Measurements from ENCODE around the gene TTC38. TPM values are rescaled to one million over a fixed set of nuclear protein-coding genes. Genes with fewer than 3 reads are reported as not detected.

TTC38 gene
- total and polyA plus RNA-seq, 2 donors (not counting 3 experiments of a cell fraction or from before 2014, with no cell fraction given) = 31.6 to 39.7 TPM

GRCh38 chr22:46309526-46310085 is 41.8 kb downstream of the TTC38 start:
- FAIRE-seq (no peak), DNase-seq (ENCODE audit: low read depth, low spot score) (no peak)
- Histone ChIP-seq H3K4me2 (ENCODE audit: insufficient read depth, low read length) (no peak overlapping the region), H3K9me3 (replicated peaks; ENCODE audit: control insufficient read depth, insufficient read depth, low read length) (no peaks in the 10 kb centered on the region), H3K4me3 (replicated peaks in 1 of 3; ENCODE audit: insufficient read depth in 1 of 3, low read depth in 1 of 3, low read length in 3 of 3) (no peak overlapping the region), H3K4me1 (ENCODE audit: control insufficient read depth, extremely low read depth, insufficient read depth, low read length) (no peaks in the 10 kb centered on the region), H3K9ac (replicated peaks; ENCODE audit: extremely low read depth, insufficient read depth, low read length) (no peak overlapping the region), H3K36me3 (ENCODE audit: control insufficient read depth in 2 of 2, extremely low read depth in 1 of 2, insufficient read depth in 2 of 2, low read length in 2 of 2) (peaks cover 0 to 6% of the 10 kb centered on the region in 2 experiments), H3K9me1 (replicated peaks; ENCODE audit: control insufficient read depth, extremely low read depth, insufficient read depth, low read length) (no peaks in the 10 kb centered on the region), H3K79me2 (ENCODE audit: control insufficient read depth, insufficient read depth, low read length) (peaks cover 60% of the 10 kb centered on the region), H3K27me3 (ENCODE audit: control insufficient read depth in 2 of 2, insufficient read depth in 2 of 2, low read length in 2 of 2) (no peaks in the 10 kb centered on the region), H2AFZ (ENCODE audit: low read depth, low read length) (no peak overlapping the region), H3K27ac (ENCODE audit: insufficient read depth, low read depth, low read length) (no peak overlapping the region), H4K20me1 (replicated peaks; ENCODE audit: control insufficient read depth, extremely low read depth, insufficient read depth, low read length) (no peaks in the 10 kb centered on the region)
- TF ChIP-seq EZH2 (IDR thresholded peaks at IDR 0.05; ENCODE audit: borderline replicate concordance, low read depth, low read length, severe bottlenecking) (no peak), GATA2 (IDR thresholded peaks at IDR 0.05; ENCODE audit: insufficient read depth, insufficient read length, low read depth, low read length) (no peak), POLR2AphosphoS5 (IDR thresholded peaks at IDR 0.05; ENCODE audit: insufficient read depth, low read depth, low read length) (no peak), JUN (IDR thresholded peaks at IDR 0.05; ENCODE audit: borderline replicate concordance, insufficient read depth, insufficient read length, low read depth) (no peak), POLR2A (IDR thresholded peaks at IDR 0.05; ENCODE audit: low read depth, low read length) (no peak), MAX (IDR thresholded peaks at IDR 0.05; ENCODE audit: insufficient read depth, insufficient read length) (no peak), MYC (IDR thresholded peaks at IDR 0.05; ENCODE audit: low read depth, low read length) (no peak), FOS (IDR thresholded peaks at IDR 0.05; ENCODE audit: borderline replicate concordance, insufficient read depth, low read length) (no peak)
- TF ChIP-seq, protein P1, sequence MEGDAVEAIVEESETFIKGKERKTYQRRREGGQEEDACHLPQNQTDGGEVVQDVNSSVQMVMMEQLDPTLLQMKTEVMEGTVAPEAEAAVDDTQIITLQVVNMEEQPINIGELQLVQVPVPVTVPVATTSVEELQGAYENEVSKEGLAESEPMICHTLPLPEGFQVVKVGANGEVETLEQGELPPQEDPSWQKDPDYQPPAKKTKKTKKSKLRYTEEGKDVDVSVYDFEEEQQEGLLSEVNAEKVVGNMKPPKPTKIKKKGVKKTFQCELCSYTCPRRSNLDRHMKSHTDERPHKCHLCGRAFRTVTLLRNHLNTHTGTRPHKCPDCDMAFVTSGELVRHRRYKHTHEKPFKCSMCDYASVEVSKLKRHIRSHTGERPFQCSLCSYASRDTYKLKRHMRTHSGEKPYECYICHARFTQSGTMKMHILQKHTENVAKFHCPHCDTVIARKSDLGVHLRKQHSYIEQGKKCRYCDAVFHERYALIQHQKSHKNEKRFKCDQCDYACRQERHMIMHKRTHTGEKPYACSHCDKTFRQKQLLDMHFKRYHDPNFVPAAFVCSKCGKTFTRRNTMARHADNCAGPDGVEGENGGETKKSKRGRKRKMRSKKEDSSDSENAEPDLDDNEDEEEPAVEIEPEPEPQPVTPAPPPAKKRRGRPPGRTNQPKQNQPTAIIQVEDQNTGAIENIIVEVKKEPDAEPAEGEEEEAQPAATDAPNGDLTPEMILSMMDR (IDR thresholded peaks at IDR 0.05; ENCODE audit: extremely low read depth in 1 of 2, insufficient read depth in 1 of 2, low read depth in 1 of 2, low read length in 2 of 2) = no peak
- POLR2A ChIA-PET = no interaction called here
- CTCF ChIA-PET = interaction anchor here (0.8 to 2.7 kb wide), 3 partner anchors 9 to 188 kb away, joined by 3 to 9 read pairs (median 4); partner anchors contain the start of gene CDPF1
- intact Hi-C loops (cut with micrococcal nuclease) = no loop called here
- dilution Hi-C loops (cut with MboI; ENCODE audit: extremely low pct_ligation_motif_present, low sequenced_read_pairs) = no loop called here
- BruUV-seq (replicated peaks) = no TSS peak

Data from endothelial cell of umbilical vein (primary cell).